HepG2 (cell line): ENCODE data around the gene EVA1C. TPM values are rescaled to one million over a fixed set of nuclear protein-coding genes. Genes with fewer than 3 reads are reported as not detected.

Source experiments
- CC2D1A ChIP-seq: sonication (generic); formaldehyde crosslinking; IDR thresholded peaks from 2 replicates; pipeline ENCODE4 v1.8.1; 2023; ENCODE audit warnings: mild to moderate bottlenecking, missing genetic modification reagents
- EP300 ChIP-seq, 3 experiments: sonication (generic) in 1 of 3; formaldehyde crosslinking in 1 of 3; IDR thresholded peaks; 2 replicates each; pipeline versions ENCODE4 v1.5.1 to v1.6.1; 2011 to 2020; ENCODE audit warnings: low read depth in 2 of 3, low read length in 2 of 3, borderline replicate concordance in 1 of 3, improper control_type of control experiment in 1 of 3, mild to moderate bottlenecking in 1 of 3, missing genetic modification reagents in 1 of 3, moderate library complexity in 1 of 3
- KAT8 ChIP-seq: IDR thresholded peaks from 2 replicates; pipeline ENCODE4 v1.6.1; 2016; ENCODE audit warnings: missing genetic modification reagents, missing compliant biosample characterization
- KDM1A ChIP-seq: IDR thresholded peaks from 2 replicates; pipeline ENCODE4 v1.6.1; 2016; ENCODE audit warnings: missing compliant biosample characterization
- NBN ChIP-seq: fragments of 450-650 bp; conservative IDR thresholded peaks from 2 replicates; pipeline ENCODE4 v1.6.1; 2017
- RAD21 ChIP-seq: fragments of 450-650 bp; formaldehyde crosslinking; IDR thresholded peaks from 2 replicates; pipeline ENCODE4 v1.5.0; 2020; ENCODE audit warnings: mild to moderate bottlenecking
- RARG ChIP-seq: sonication (generic); formaldehyde crosslinking; IDR thresholded peaks from 2 replicates; pipeline ENCODE4 v1.4.0; 2020; ENCODE audit warnings: low read depth, mild to moderate bottlenecking, missing genetic modification reagents
- SMAD1 ChIP-seq: sonication (generic); formaldehyde crosslinking; IDR thresholded peaks from 2 replicates; pipeline ENCODE4 v1.4.0; 2020; ENCODE audit warnings: missing genetic modification reagents, low read depth, mild to moderate bottlenecking, borderline replicate concordance
- SOX6 ChIP-seq, 2 experiments: fragments of 450-650 bp in 1 of 2; sonication (generic) in 1 of 2; formaldehyde crosslinking in 1 of 2; IDR thresholded peaks; 2 replicates each; pipeline versions ENCODE4 v1.4.0 to v1.6.1; 2017 to 2020; ENCODE audit warnings: antibody characterized with exemption in 1 of 2, mild to moderate bottlenecking in 1 of 2, missing genetic modification reagents in 1 of 2
- TAF15 ChIP-seq: fragments of 200-400 bp; formaldehyde crosslinking; IDR thresholded peaks from one replicate; pipeline ENCODE4 v1.6.1; 2018; ENCODE audit warnings: mild to moderate bottlenecking, low read depth, low read length; ENCODE audit not compliant: poor library complexity, severe bottlenecking
- U2AF1 ChIP-seq: fragments of 200-400 bp; formaldehyde crosslinking; optimal IDR thresholded peaks from 2 replicates; pipeline ENCODE3; 2017; ENCODE audit warnings: mild to moderate bottlenecking, low read depth, low read length
- ZMYM4 ChIP-seq: sonication (generic); formaldehyde crosslinking; IDR thresholded peaks from 2 replicates; pipeline ENCODE4 v1.8.1; 2023; ENCODE audit warnings: mild to moderate bottlenecking, missing genetic modification reagents
- ZNF234 ChIP-seq: sonication (generic); formaldehyde crosslinking; conservative IDR thresholded peaks from 2 replicates; pipeline ENCODE4 v1.5.1; 2020; ENCODE audit warnings: mild to moderate bottlenecking, missing genetic modification reagents
- ZNF333 ChIP-seq: sonication (generic); formaldehyde crosslinking; IDR thresholded peaks from 2 replicates; pipeline ENCODE4 v1.4.0; 2020; ENCODE audit warnings: mild to moderate bottlenecking, missing genetic modification reagents, borderline replicate concordance
- ZNF430 ChIP-seq: sonication (generic); formaldehyde crosslinking; IDR thresholded peaks from 2 replicates; pipeline ENCODE4 v1.9.0; 2021; ENCODE audit warnings: mild to moderate bottlenecking, missing genetic modification reagents
- polyA plus RNA-seq, 8 experiments: library from polyadenylated mRNA; depleted of rRNA in 3 of 8; stranded (reverse) in 7 of 8; unstranded in 1 of 8; fragments of >200 nt; fragmentation: Illumina TruSeq in 4 of 8; extraction: Trizol in 4 of 8; gene quantifications; 2 replicates each; pipeline versions ENCODE4 v1.2.1 to v1.2.3, GENCODE V29; 2011 to 2016; ENCODE audit warnings: low read depth in 4 of 8, missing spikeins in 1 of 8, mixed read lengths in 1 of 8; ENCODE audit not compliant: insufficient read depth in 1 of 8
- total RNA-seq, 5 experiments: library from RNA; depleted of rRNA; stranded (reverse); fragments of >200 nt; fragmentation: Illumina TruSeq; extraction: Trizol; gene quantifications; 2 replicates each; pipeline ENCODE4 v1.2.3, GENCODE V29; 2016; ENCODE audit warnings: low read depth in 1 of 5
- TF ChIP-seq, protein P1 (sequence below): sonication (generic); formaldehyde crosslinking; IDR thresholded peaks from 2 replicates; pipeline ENCODE4 v1.4.0; 2020; ENCODE audit warnings: mild to moderate bottlenecking, missing genetic modification reagents
- TF ChIP-seq, protein P2 (sequence below): sonication (generic); formaldehyde crosslinking; IDR thresholded peaks from 2 replicates; pipeline ENCODE4 v1.8.0; 2022; ENCODE audit warnings: low read depth, missing genetic modification reagents

EVA1C gene
- total and polyA plus RNA-seq, 2 of the 13 experiments (the other 11 are each of a cell fraction or from before 2014, with no cell fraction given), result 0.29 to 0.34 TPM

DNA sequence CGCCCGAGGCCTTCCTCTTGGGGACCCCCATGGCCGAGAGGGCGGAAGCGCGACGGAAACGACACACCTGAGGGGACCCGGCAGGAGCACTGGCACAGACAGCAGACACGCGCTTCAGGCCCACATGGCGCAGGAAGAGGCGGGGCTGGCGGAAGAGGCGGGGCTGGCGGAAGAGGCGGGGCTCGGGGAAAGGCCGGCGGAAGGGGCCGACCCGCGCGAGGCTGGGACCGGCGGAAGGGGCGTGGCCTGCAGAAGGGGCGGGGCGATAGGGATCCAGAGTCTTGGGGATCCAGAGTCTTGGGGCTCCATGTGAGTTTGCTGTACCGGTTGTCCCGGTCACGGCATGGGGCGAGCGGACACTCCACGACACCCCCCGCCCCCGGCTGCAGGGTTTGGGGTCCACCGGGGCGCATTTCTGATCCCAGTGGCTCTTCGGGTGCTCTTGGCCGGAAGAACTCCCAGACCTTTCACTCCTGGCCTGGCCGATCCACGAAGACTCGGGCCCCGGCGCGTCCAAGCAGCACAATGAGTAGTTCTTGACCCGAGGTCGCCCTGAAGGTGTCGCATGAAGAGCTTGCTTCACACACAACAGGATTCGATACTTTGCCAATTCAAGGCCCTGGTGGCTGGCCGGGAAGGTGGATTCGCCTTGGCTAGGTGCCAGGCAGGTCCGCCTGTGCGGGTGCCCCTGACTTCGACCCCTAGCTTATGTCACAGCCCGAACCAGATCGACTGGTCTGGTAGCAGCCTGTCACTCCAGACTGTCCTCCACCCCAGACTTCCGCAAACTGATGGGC lies 19.4 kb upstream of the EVA1C start, which contains the start of gene URB1 (continued):
- TF ChIP-seq U2AF1, result no peak
- no peak for TF ChIP-seq NBN
- TF ChIP-seq ZNF333 (CRISPR knock-in tag), result 0 out of 2 replicates have a peak, but pooled peaks have one; percentile 70
- no peak for TF ChIP-seq RARG
- TF ChIP-seq TAF15, result peak; percentile 55
- TF ChIP-seq KDM1A, result no peak
- TF ChIP-seq, protein P1, sequence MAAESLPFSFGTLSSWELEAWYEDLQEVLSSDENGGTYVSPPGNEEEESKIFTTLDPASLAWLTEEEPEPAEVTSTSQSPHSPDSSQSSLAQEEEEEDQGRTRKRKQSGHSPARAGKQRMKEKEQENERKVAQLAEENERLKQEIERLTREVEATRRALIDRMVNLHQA (CRISPR knock-in tag), result no peak
- TF ChIP-seq ZMYM4, result peak; percentile 55
- TF ChIP-seq EP300 (IDR thresholded peaks at IDR 0.05; ENCODE audit: low read depth in 2 of 2, low read length in 2 of 2), result no peak
- no peak for TF ChIP-seq EP300 (CRISPR knock-in tag; IDR thresholded peaks at IDR 0.05; ENCODE audit: borderline replicate concordance)
- TF ChIP-seq SOX6 (IDR thresholded peaks at IDR 0.05), result no peak
- TF ChIP-seq SOX6 (CRISPR knock-in tag; IDR thresholded peaks at IDR 0.05), result peak; percentile 38; the same call in 1 of the 2 replicates
- TF ChIP-seq KAT8 (CRISPR knock-in tag), result peak; percentile 87
- peak; percentile 67; the same call in 1 of the 2 replicates for TF ChIP-seq ZNF430
- no peak for TF ChIP-seq ZNF234 (CRISPR knock-in tag)
- 0 out of 2 replicates have a peak, but pooled peaks have one; percentile 75 for TF ChIP-seq SMAD1 (CRISPR knock-in tag)
- TF ChIP-seq, protein P2, sequence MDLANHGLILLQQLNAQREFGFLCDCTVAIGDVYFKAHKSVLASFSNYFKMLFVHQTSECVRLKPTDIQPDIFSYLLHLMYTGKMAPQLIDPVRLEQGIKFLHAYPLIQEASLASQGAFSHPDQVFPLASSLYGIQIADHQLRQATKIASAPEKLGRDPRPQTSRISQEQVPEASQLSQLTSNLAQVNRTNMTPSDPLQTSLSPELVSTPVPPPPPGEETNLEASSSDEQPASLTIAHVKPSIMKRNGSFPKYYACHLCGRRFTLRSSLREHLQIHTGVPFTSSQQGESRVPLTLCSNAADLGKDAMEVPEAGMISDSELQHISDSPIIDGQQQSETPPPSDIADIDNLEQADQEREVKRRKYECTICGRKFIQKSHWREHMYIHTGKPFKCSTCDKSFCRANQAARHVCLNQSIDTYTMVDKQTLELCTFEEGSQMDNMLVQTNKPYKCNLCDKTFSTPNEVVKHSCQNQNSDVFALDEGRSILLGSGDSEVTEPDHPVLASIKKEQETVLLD (CRISPR knock-in tag), result no peak
- no peak for TF ChIP-seq CC2D1A
- TF ChIP-seq RAD21 (CRISPR knock-in tag), result 0 out of 2 replicates have a peak, but pooled peaks have one; percentile 10
